DND-41 (cell line): Measurements from ENCODE around the gene PAFAH2.

ENCODE experiments used
- ATAC-seq: fragments of 200-7000 bp; cut with Tn5 transposase; 3 replicates; pipeline ENCODE4 v1.9.1; 2021; ENCODE audit warnings: low read depth; ENCODE audit not compliant: insufficient read depth
- DNase-seq: peaks from one replicate; pipeline ENCODE4 v3.0.0-alpha.2; 2020
- H2AFZ ChIP-seq: 2 replicates; pipeline ENCODE4 v1.6.0; 2012; ENCODE audit warnings: low read depth, low read length
- H3K27ac ChIP-seq: 2 replicates; pipeline ENCODE4 v1.5.1; 2012; ENCODE audit warnings: low read length, inconsistent platforms
- H3K27me3 ChIP-seq: fragments of 200-600 bp; sonication (generic); 2 replicates; pipeline ENCODE4 v1.6.0; 2012; ENCODE audit warnings: low read length, mild to moderate bottlenecking, inconsistent platforms; ENCODE audit not compliant: insufficient read depth, poor library complexity
- H3K36me3 ChIP-seq: 2 replicates; pipeline ENCODE4 v1.5.1; 2012; ENCODE audit warnings: low read length, inconsistent platforms; ENCODE audit not compliant: insufficient read depth
- H3K4me1 ChIP-seq: 2 replicates; pipeline ENCODE4 v1.5.1; 2012; ENCODE audit warnings: mild to moderate bottlenecking, low read length; ENCODE audit not compliant: insufficient read depth
- H3K4me2 ChIP-seq: 2 replicates; pipeline ENCODE4 v1.6.0; 2012; ENCODE audit warnings: mild to moderate bottlenecking, moderate library complexity, low read length, inconsistent platforms; ENCODE audit not compliant: insufficient read depth
- H3K4me3 ChIP-seq, 2 experiments: fragments of 200-600 bp in 1 of 2; shearing (Covaris generic) in 1 of 2; 2 replicates each; pipeline ENCODE4 v1.5.1; 2012 to 2016; ENCODE audit warnings: inconsistent platforms in 2 of 2, low read length in 2 of 2, mild to moderate bottlenecking in 2 of 2, low read depth in 1 of 2, moderate library complexity in 1 of 2
- H3K79me2 ChIP-seq: 2 replicates; pipeline ENCODE4 v1.6.0; 2012; ENCODE audit warnings: low read length, inconsistent platforms; ENCODE audit not compliant: insufficient read depth
- H3K9ac ChIP-seq: 2 replicates; pipeline ENCODE4 v1.6.0; 2012; ENCODE audit warnings: low read depth, mild to moderate bottlenecking, inconsistent platforms, low read length, moderate library complexity
- H3K9me3 ChIP-seq: 2 replicates; pipeline ENCODE4 v1.5.1; 2012; ENCODE audit warnings: low read length, moderate library complexity, mild to moderate bottlenecking, inconsistent platforms; ENCODE audit not compliant: insufficient read depth, severe bottlenecking
- H4K20me1 ChIP-seq: 2 replicates; pipeline ENCODE4 v1.6.0; 2012; ENCODE audit warnings: low read length; ENCODE audit not compliant: insufficient read depth
- CTCF ChIP-seq: IDR thresholded peaks from 2 replicates; pipeline ENCODE4 v1.5.1; 2012; ENCODE audit warnings: borderline replicate concordance, low read length, moderate library complexity, mild to moderate bottlenecking; ENCODE audit not compliant: poor library complexity, severe bottlenecking; ENCODE audit errors: extremely low read depth
- EZH2 ChIP-seq: IDR thresholded peaks from 3 replicates; pipeline ENCODE4 v1.6.1; 2012; ENCODE audit warnings: borderline replicate concordance, low read depth, mild to moderate bottlenecking, moderate library complexity, low read length, inconsistent platforms; ENCODE audit not compliant: severe bottlenecking

PAFAH2 gene

GRCh38 chr1:25985171-25985570 is 12.7 kb downstream of the PAFAH2 start:
- Histone ChIP-seq H3K79me2 (peaks cover 90% of the 10 kb centered on the region), H3K4me3 (0 out of 4 replicates have a peak overlapping the region, but pooled peaks of 1 of the 2 experiments have one; percentile 4), H3K27ac (peak overlapping the region; percentile 69), H3K9ac (peak overlapping the region; percentile 16; the same call in 1 of the 2 replicates), H2AFZ (no peak overlapping the region), H3K4me2 (peak overlapping the region; percentile 50), H3K4me1 (peaks cover 77% of the 10 kb centered on the region), H4K20me1 (peaks cover 7% of the 10 kb centered on the region; the same call in 1 of the 2 replicates), H3K36me3 (peaks cover 85% of the 10 kb centered on the region), H3K27me3 (no peaks in the 10 kb centered on the region), H3K9me3 (no peaks in the 10 kb centered on the region)
- DNase-seq (no peak), ATAC-seq (no peak)
- TF ChIP-seq EZH2 (no peak), CTCF (no peak)

- H3K9me3 ChIP-seq, result no peaks in the 10 kb centered on the region
- no peak overlapping the region for H3K4me2 ChIP-seq
- H3K9ac ChIP-seq, result no peak overlapping the region
- H3K4me1 ChIP-seq, result peaks cover 65% of the 10 kb centered on the region
- no peak overlapping the region for H3K4me3 ChIP-seq
- H3K79me2 ChIP-seq, result peaks cover 76% of the 10 kb centered on the region
- no peak for DNase-seq
- no peak overlapping the region for H3K27ac ChIP-seq
- ATAC-seq, result no peak
- H3K27me3 ChIP-seq, result no peaks in the 10 kb centered on the region
- peaks cover 95% of the 10 kb centered on the region for H3K36me3 ChIP-seq
- H2AFZ ChIP-seq, result no peak overlapping the region
- TF ChIP-seq EZH2 (no peak), CTCF (no peak)
- peaks cover 7% of the 10 kb centered on the region; the same call in 1 of the 2 replicates for H4K20me1 ChIP-seq
These were observed 18.7 kb downstream of the PAFAH2 start for GRCh38 chr1:25979210-25979609.

GRCh38 chr1:25978403-25978802 is 19.5 kb downstream of the PAFAH2 start:
- ATAC-seq (no peak), DNase-seq (no peak)
- Histone ChIP-seq H3K4me3 (no peak overlapping the region), H3K9me3 (no peaks in the 10 kb centered on the region), H3K27ac (peak overlapping the region; percentile 57; the same call in 1 of the 2 replicates), H3K9ac (no peak overlapping the region), H3K4me1 (peaks cover 68% of the 10 kb centered on the region), H3K36me3 (peaks cover 95% of the 10 kb centered on the region), H3K27me3 (no peaks in the 10 kb centered on the region), H2AFZ (no peak overlapping the region), H3K4me2 (no peak overlapping the region), H4K20me1 (peaks cover 7% of the 10 kb centered on the region; the same call in 1 of the 2 replicates), H3K79me2 (peaks cover 73% of the 10 kb centered on the region)
- TF ChIP-seq CTCF, result no peak
- no peak for TF ChIP-seq EZH2

GRCh38 chr1:25977801-25978200 is 20.1 kb downstream of the PAFAH2 start:
- Histone ChIP-seq H3K27me3 (no peaks in the 10 kb centered on the region), H3K9me3 (no peaks in the 10 kb centered on the region), H4K20me1 (peaks cover 5% of the 10 kb centered on the region; the same call in 1 of the 2 replicates), H3K9ac (no peak overlapping the region), H3K36me3 (peaks cover 95% of the 10 kb centered on the region), H2AFZ (no peak overlapping the region), H3K4me1 (peaks cover 70% of the 10 kb centered on the region), H3K27ac (no peak overlapping the region), H3K4me2 (no peak overlapping the region), H3K4me3 (no peak overlapping the region), H3K79me2 (peaks cover 68% of the 10 kb centered on the region)
- TF ChIP-seq CTCF (no peak), EZH2 (no peak)
- no peak for DNase-seq
- ATAC-seq, result no peak; the same call in 2 of the 3 replicates
